Stimulated activated naive CD8-positive, alpha-beta T cell treated with anti-CD3 and anti-CD28 coated beads, Interleukin-15, Interleukin-2, amounts not matched to agents 100 ng/mL and 50 ng/mL, for 24 hours (primary cell): ENCODE measurements around the gene PABPC3.

Experiments used
- H3K27ac Mint-ChIP-seq: one replicate; pipeline ENCODE4 v1.8.0; 2021; ENCODE audit warnings: mild to moderate bottlenecking, mixed read lengths
- H3K27me3 Mint-ChIP-seq: one replicate; pipeline ENCODE4 v1.8.0; 2021; ENCODE audit warnings: mixed read lengths
- H3K36me3 Mint-ChIP-seq: one replicate; pipeline ENCODE4 v1.8.0; 2021; ENCODE audit warnings: low read depth, mixed read lengths
- H3K4me1 Mint-ChIP-seq: one replicate; pipeline ENCODE4 v1.8.0; 2021; ENCODE audit warnings: low read depth, mixed read lengths
- H3K4me3 Mint-ChIP-seq: one replicate; pipeline ENCODE4 v1.8.0; 2021; ENCODE audit warnings: mild to moderate bottlenecking, mixed read lengths
- H3K9me3 Mint-ChIP-seq: one replicate; pipeline ENCODE4 v1.8.0; 2021; ENCODE audit warnings: mixed read lengths

The PABPC3 gene

DNA sequence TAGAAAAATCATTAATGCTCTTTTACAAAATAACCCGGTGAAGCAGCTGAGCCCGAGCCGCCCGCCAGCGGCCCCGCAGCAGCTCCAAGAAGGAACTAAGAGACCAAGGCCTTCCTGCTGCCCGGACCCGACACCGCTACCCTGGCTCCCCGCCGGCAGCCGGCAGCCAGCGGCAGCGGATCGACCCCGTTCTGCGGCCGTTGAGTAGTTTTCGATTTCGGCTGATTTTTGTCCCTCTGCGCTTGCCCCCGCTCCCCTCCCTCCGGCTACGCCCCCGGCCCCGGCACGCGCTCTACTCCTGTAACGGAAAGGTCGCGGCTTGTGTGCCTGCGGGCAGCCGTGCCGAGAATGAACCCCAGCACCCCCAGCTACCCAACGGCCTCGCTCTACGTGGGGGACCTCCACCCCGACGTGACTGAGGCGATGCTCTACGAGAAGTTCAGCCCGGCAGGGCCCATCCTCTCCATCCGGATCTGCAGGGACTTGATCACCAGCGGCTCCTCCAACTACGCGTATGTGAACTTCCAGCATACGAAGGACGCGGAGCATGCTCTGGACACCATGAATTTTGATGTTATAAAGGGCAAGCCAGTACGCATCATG lies at the start of gene PABPC3:
TSS of gene PABPC3 (plus strand) at position 286 of the 603 bp plus-strand sequence. CDS start at position 349, 63 bp downstream.
- Mint-ChIP-seq H3K27ac (no peak within 1 kb of the TSS), H3K36me3 (no peaks in the 10 kb centered on the region), H3K9me3 (no peaks in the 10 kb centered on the region), H3K4me1 (no peaks in the 10 kb centered on the region), H3K4me3 (no peak within 1 kb of the TSS), H3K27me3 (peaks cover 31% of the 10 kb centered on the region)

- peaks cover 78% of the 10 kb centered on the region for H3K27me3 Mint-ChIP-seq
- no peaks in the 10 kb centered on the region for H3K36me3 Mint-ChIP-seq
- no peak overlapping the region for H3K4me3 Mint-ChIP-seq
- peaks cover 11% of the 10 kb centered on the region for H3K9me3 Mint-ChIP-seq
- no peak overlapping the region for H3K27ac Mint-ChIP-seq
- no peaks in the 10 kb centered on the region for H3K4me1 Mint-ChIP-seq
Observed at GRCh38 chr13:25046274-25046984, 49.5 kb upstream of the PABPC3 start.

DNA sequence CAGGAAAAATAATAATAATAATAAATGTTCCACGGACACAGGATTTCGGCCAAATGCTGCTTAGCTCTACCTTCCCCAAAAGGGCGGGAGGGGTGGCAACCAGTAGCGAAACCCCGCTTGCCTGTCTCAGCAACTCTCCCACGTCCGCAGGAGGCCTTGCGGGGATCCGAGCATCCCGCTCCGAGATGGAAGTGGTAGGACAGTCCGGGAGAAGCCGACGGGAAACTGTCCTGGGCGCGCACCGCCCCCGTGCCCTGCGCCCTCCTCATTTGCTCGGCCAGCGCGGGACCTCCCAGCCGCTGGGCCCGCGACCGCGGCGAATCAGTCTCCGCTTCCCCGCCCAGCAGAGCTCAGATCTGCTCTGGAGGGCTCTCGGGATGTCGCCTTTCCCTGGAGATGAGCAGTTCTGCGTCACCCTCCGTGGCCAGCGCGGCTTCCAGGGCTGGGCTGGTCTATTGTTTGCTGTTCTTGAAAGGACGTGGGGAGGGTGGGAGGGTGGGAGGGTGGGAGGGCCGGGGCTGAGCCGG lies 48.9 kb upstream of the PABPC3 start:
- H3K27me3 Mint-ChIP-seq: peaks cover 77% of the 10 kb centered on the region
- H3K4me3 Mint-ChIP-seq: no peak overlapping the region

DNA sequence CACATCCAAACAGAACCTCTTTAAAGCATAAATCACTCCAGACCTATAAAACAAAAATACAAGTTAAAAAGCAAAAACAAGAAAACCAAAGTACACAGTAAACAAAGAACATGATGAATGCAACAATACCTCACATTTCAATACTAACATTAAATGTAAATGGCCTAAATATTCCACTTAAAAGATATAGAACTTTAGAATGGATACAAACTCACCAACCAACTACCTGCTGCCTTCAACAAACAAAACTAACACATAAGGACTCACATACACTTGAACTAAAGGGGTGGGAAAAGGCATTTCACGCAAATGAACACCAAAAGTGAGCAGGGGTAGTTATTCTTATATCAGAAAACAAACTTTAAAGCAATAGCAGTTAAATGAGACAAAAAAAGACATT lies 44.9 kb upstream of the PABPC3 start:
- H3K4me3 Mint-ChIP-seq: no peak overlapping the region
- H3K27ac Mint-ChIP-seq: no peak overlapping the region
- no peaks in the 10 kb centered on the region for H3K4me1 Mint-ChIP-seq
- no peaks in the 10 kb centered on the region for H3K36me3 Mint-ChIP-seq
- peaks cover 69% of the 10 kb centered on the region for H3K27me3 Mint-ChIP-seq
- H3K9me3 Mint-ChIP-seq: peaks cover 14% of the 10 kb centered on the region

More for the DNA sequence above, 48.9 kb upstream of the PABPC3 start:
- Mint-ChIP-seq H3K9me3 (peaks cover 14% of the 10 kb centered on the region), H3K36me3 (no peaks in the 10 kb centered on the region), H3K27ac (no peak overlapping the region), H3K4me1 (no peaks in the 10 kb centered on the region)

DNA sequence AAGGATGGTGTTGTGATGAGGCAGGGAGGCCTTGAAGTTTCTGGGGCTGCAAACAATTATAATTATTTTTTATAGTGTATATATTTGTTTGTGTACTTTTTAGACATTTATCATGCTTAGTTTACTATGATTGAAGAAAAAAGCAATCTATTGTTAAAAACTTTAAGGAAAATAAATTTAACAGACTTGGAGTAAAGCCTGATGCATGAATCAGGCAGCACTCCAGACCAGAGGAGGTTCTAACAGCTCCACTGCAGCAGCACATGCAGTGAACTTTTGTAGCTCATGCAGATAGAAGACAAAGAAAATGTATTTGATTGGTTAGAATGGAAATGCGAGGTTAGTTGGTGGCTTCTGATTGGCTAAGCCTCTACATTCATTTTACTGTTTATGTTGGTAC lies 36.8 kb upstream of the PABPC3 start:
- H3K4me1 Mint-ChIP-seq: no peaks in the 10 kb centered on the region
- peaks cover 16% of the 10 kb centered on the region for H3K27me3 Mint-ChIP-seq
- no peaks in the 10 kb centered on the region for H3K36me3 Mint-ChIP-seq
- H3K9me3 Mint-ChIP-seq: no peaks in the 10 kb centered on the region
- no peak overlapping the region for H3K27ac Mint-ChIP-seq
- H3K4me3 Mint-ChIP-seq: no peak overlapping the region

- H3K4me3 Mint-ChIP-seq: no peak overlapping the region
- H3K9me3 Mint-ChIP-seq: no peaks in the 10 kb centered on the region
- H3K27ac Mint-ChIP-seq: no peak overlapping the region
- H3K27me3 Mint-ChIP-seq: peaks cover 12% of the 10 kb centered on the region
- no peaks in the 10 kb centered on the region for H3K36me3 Mint-ChIP-seq
- H3K4me1 Mint-ChIP-seq: no peaks in the 10 kb centered on the region
Observed at GRCh38 chr13:25059958-25060357, 36.0 kb upstream of the PABPC3 start.

DNA sequence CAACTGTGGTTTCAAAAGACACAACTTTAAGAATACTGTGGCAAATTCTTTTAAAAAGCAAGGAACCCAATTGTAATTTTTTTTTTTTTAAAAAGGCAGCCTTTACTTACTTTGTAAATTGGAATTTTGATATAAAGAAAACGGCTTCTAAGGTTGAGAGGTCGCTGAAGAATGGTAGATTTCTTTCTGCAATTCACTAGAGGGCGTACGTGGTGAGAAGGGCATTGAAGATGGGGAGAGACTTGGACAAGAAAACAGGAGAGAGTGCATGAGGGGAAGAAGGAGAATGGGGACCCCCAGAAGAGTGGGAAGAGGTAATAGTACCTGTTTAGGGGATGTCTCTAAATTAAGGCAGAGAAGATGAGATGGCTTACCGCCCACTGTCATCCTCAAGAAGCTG lies 33.5 kb upstream of the PABPC3 start:
- Mint-ChIP-seq H3K9me3 (no peaks in the 10 kb centered on the region), H3K36me3 (no peaks in the 10 kb centered on the region), H3K4me1 (no peaks in the 10 kb centered on the region), H3K27ac (no peak overlapping the region), H3K27me3 (peaks cover 8% of the 10 kb centered on the region), H3K4me3 (no peak overlapping the region)

DNA sequence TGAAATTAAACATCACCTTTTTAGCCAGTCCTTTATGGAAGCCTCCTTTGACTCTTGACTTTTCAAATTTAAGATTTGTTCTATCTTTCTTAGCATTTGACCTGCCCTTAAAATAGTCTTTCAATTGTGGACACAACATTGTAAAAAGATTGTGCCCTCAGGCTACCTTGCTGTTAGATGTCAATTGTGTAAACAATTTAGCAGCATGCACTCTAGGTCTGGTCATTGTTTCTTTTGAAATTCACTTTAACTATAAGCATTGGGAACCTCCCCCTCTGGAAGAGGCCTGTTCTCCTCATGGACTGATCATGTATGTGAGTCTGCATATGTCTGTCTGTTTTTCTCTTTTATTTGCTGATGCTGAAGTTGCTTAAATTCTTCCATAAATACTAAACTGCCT lies 31.5 kb upstream of the PABPC3 start:
- Mint-ChIP-seq H3K4me1 (no peaks in the 10 kb centered on the region), H3K27me3 (peaks cover 12% of the 10 kb centered on the region), H3K9me3 (no peaks in the 10 kb centered on the region), H3K36me3 (no peaks in the 10 kb centered on the region), H3K27ac (no peak overlapping the region), H3K4me3 (no peak overlapping the region)

- Mint-ChIP-seq H3K4me3 (no peak overlapping the region), H3K9me3 (no peaks in the 10 kb centered on the region), H3K27ac (no peak overlapping the region), H3K4me1 (no peaks in the 10 kb centered on the region), H3K27me3 (peaks cover 21% of the 10 kb centered on the region), H3K36me3 (no peaks in the 10 kb centered on the region)
Observed at GRCh38 chr13:25065974-25066770, 29.8 kb upstream of the PABPC3 start.

- Mint-ChIP-seq H3K9me3 (no peaks in the 10 kb centered on the region), H3K36me3 (no peaks in the 10 kb centered on the region), H3K27me3 (peaks cover 27% of the 10 kb centered on the region), H3K4me1 (no peaks in the 10 kb centered on the region), H3K4me3 (no peak overlapping the region), H3K27ac (no peak overlapping the region)
Observed at GRCh38 chr13:25067064-25067463, 28.9 kb upstream of the PABPC3 start.

GRCh38 chr13:25068810-25069209 lies 27.1 kb upstream of the PABPC3 start:
- no peaks in the 10 kb centered on the region for H3K36me3 Mint-ChIP-seq
- H3K9me3 Mint-ChIP-seq: no peaks in the 10 kb centered on the region
- no peaks in the 10 kb centered on the region for H3K4me1 Mint-ChIP-seq
- no peak overlapping the region for H3K4me3 Mint-ChIP-seq
- H3K27ac Mint-ChIP-seq: no peak overlapping the region
- peaks cover 27% of the 10 kb centered on the region for H3K27me3 Mint-ChIP-seq

GRCh38 chr13:25069236-25069635 lies 26.7 kb upstream of the PABPC3 start:
- no peaks in the 10 kb centered on the region for H3K9me3 Mint-ChIP-seq
- H3K36me3 Mint-ChIP-seq: no peaks in the 10 kb centered on the region
- H3K4me3 Mint-ChIP-seq: no peak overlapping the region
- H3K27me3 Mint-ChIP-seq: peaks cover 25% of the 10 kb centered on the region
- H3K27ac Mint-ChIP-seq: no peak overlapping the region
- no peaks in the 10 kb centered on the region for H3K4me1 Mint-ChIP-seq

GRCh38 chr13:25069911-25070310 lies 26.0 kb upstream of the PABPC3 start:
- no peak overlapping the region for H3K4me3 Mint-ChIP-seq
- H3K9me3 Mint-ChIP-seq: no peaks in the 10 kb centered on the region
- no peak overlapping the region for H3K27ac Mint-ChIP-seq
- no peaks in the 10 kb centered on the region for H3K4me1 Mint-ChIP-seq
- peaks cover 27% of the 10 kb centered on the region for H3K27me3 Mint-ChIP-seq
- no peaks in the 10 kb centered on the region for H3K36me3 Mint-ChIP-seq

GRCh38 chr13:25080773-25081172 lies 15.2 kb upstream of the PABPC3 start:
- Mint-ChIP-seq H3K9me3 (no peaks in the 10 kb centered on the region), H3K27me3 (peaks cover 28% of the 10 kb centered on the region), H3K4me3 (no peak overlapping the region), H3K36me3 (no peaks in the 10 kb centered on the region), H3K4me1 (no peaks in the 10 kb centered on the region), H3K27ac (no peak overlapping the region)

DNA sequence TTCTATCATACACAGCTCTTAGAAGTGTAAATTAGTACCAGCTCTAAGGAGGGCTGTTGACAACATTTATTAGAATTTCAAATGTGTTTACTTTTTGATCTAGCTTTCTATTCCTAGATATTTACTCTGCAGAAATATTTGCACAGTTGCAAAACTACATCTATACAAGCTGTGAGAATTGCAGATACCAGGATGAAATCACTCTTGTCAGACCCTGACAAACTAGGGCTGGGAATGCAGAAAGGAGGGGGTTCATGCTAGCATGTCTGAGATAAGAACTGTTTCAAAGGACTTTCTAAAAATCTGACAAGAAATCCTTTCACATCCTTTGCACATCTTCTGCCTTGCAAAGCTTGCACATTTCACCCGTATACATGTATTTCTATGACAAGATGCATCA lies 11.8 kb upstream of the PABPC3 start:
- no peak overlapping the region for H3K4me3 Mint-ChIP-seq
- no peaks in the 10 kb centered on the region for H3K4me1 Mint-ChIP-seq
- H3K27me3 Mint-ChIP-seq: peaks cover 16% of the 10 kb centered on the region
- no peak overlapping the region for H3K27ac Mint-ChIP-seq
- H3K36me3 Mint-ChIP-seq: no peaks in the 10 kb centered on the region
- no peaks in the 10 kb centered on the region for H3K9me3 Mint-ChIP-seq
